ENCODE data around the gene CD3E. TPM values are rescaled to one million over a fixed set of nuclear protein-coding genes. Genes with fewer than 3 reads are reported as not detected.
A peak's percentile ranks its signal among the peaks of the same experiment; 100 is the strongest.

Gene CD3E
- total RNA-seq, 1 experiment from 2014 or later, result 0.51 TPM

DNA sequence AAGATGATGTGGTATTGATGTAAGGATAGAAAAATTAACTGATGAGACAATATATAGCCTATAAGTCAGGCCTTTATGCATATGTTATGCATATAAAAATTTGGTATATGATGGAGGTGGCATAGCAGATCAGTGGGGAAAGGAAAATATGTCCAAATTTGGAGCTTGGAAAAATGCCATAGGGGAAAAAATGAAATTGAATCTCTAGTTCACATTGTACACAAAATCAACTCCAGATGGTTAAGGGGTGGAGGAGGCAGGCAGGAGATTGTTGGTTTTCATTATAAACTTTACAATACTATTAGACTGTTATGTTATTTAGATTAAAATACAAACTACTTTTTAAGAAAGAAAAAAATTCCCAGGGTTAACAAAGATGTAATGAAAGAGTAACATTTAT lies 15.1 kb upstream of the CD3E start:
- POLR2A ChIA-PET, result interaction anchor here (0.6 kb wide), 1 partner anchor 102 kb away, joined by 3 read pairs; no protein-coding TSS in a partner anchor
- DNase-seq (ENCODE audit: low read depth, low spot score), result no peak
- intact Hi-C loops (cut with micrococcal nuclease; ENCODE audit: unreplicated experiment), result no loop called here
- ATAC-seq, result no peak
- no TSS peak for BruUV-seq (replicated peaks)
- TF ChIP-seq POLR2AphosphoS5 (IDR thresholded peaks at IDR 0.05; ENCODE audit: low read depth, low read length), result no peak
- TF ChIP-seq TCF7L2 (IDR thresholded peaks at IDR 0.05; ENCODE audit: low read depth, low read length), result no peak
- TF ChIP-seq, protein P1, sequence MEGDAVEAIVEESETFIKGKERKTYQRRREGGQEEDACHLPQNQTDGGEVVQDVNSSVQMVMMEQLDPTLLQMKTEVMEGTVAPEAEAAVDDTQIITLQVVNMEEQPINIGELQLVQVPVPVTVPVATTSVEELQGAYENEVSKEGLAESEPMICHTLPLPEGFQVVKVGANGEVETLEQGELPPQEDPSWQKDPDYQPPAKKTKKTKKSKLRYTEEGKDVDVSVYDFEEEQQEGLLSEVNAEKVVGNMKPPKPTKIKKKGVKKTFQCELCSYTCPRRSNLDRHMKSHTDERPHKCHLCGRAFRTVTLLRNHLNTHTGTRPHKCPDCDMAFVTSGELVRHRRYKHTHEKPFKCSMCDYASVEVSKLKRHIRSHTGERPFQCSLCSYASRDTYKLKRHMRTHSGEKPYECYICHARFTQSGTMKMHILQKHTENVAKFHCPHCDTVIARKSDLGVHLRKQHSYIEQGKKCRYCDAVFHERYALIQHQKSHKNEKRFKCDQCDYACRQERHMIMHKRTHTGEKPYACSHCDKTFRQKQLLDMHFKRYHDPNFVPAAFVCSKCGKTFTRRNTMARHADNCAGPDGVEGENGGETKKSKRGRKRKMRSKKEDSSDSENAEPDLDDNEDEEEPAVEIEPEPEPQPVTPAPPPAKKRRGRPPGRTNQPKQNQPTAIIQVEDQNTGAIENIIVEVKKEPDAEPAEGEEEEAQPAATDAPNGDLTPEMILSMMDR (IDR thresholded peaks at IDR 0.05), result no peak
- no peak for TF ChIP-seq SIN3A (IDR thresholded peaks at IDR 0.05; ENCODE audit: borderline replicate concordance, insufficient read depth, low read depth, low read length)
- TF ChIP-seq, protein P2, sequence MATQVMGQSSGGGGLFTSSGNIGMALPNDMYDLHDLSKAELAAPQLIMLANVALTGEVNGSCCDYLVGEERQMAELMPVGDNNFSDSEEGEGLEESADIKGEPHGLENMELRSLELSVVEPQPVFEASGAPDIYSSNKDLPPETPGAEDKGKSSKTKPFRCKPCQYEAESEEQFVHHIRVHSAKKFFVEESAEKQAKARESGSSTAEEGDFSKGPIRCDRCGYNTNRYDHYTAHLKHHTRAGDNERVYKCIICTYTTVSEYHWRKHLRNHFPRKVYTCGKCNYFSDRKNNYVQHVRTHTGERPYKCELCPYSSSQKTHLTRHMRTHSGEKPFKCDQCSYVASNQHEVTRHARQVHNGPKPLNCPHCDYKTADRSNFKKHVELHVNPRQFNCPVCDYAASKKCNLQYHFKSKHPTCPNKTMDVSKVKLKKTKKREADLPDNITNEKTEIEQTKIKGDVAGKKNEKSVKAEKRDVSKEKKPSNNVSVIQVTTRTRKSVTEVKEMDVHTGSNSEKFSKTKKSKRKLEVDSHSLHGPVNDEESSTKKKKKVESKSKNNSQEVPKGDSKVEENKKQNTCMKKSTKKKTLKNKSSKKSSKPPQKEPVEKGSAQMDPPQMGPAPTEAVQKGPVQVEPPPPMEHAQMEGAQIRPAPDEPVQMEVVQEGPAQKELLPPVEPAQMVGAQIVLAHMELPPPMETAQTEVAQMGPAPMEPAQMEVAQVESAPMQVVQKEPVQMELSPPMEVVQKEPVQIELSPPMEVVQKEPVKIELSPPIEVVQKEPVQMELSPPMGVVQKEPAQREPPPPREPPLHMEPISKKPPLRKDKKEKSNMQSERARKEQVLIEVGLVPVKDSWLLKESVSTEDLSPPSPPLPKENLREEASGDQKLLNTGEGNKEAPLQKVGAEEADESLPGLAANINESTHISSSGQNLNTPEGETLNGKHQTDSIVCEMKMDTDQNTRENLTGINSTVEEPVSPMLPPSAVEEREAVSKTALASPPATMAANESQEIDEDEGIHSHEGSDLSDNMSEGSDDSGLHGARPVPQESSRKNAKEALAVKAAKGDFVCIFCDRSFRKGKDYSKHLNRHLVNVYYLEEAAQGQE (IDR thresholded peaks at IDR 0.05; ENCODE audit: insufficient read depth in 1 of 2, low read depth in 2 of 2, low read length in 1 of 2), result no peak
- H3K9me3 ChIP-seq (ENCODE audit: control insufficient read depth, insufficient read depth, low read depth, low read length), result no peaks in the 10 kb centered on the region
- no peaks in the 10 kb centered on the region for H3K36me3 ChIP-seq (ENCODE audit: control insufficient read depth, insufficient read depth, low read length)
- no peak overlapping the region for H3K27ac ChIP-seq (ENCODE audit: low read length)
- CTCF ChIA-PET, result interaction anchor here (1.3 kb wide), 1 partner anchor 91 kb away, joined by 5 read pairs; no protein-coding TSS in a partner anchor
- H3K4me1 ChIP-seq (ENCODE audit: control insufficient read depth, insufficient read depth, low read length), result no peaks in the 10 kb centered on the region; the same call in 1 of the 2 replicates
- peaks cover 12% of the 10 kb centered on the region; the same call in 1 of the 2 replicates for H3K27me3 ChIP-seq (ENCODE audit: control insufficient read depth, insufficient read depth, low read length)
- no peak overlapping the region for H3K4me3 ChIP-seq (ENCODE audit: low read depth in 2 of 2, low read length in 2 of 2)
- in situ Hi-C loops (cut with HindIII; ENCODE audit: low pct_unique_long_range_greater_than_20kb, low sequenced_read_pairs), result no loop called here

DNA sequence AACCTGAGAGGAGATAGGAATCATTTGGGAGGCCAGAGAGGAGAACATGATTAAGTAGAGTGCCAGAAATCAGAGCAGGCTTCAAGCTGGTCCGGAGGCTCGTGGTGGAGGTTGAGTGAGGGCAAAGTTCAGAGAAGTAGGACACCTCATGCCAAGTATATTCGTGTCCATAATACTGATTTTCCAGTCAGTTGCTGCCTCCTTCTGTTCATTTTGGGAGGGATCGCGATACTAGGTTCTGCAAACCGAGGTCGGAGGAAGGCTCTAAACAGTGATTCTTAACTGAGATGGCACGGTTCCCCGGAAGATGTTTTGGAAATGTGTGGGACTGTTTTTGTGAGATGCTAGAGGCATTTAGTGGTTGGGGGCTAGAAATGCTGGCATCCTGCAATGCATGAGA lies 13.6 kb upstream of the CD3E start:
- ChIA-PET POLR2A (interaction anchor here (0.7 kb wide), 1 partner anchor 151 kb away, joined by 3 read pairs; no protein-coding TSS in a partner anchor), CTCF (interaction anchor here (0.9 to 1.0 kb wide), 2 partner anchors 60 to 146 kb away, joined by 5 to 6 read pairs; no protein-coding TSS in a partner anchor)
- DNase-seq (ENCODE audit: low read depth, low spot score) (no peak), ATAC-seq (peak; percentile 83)
- TF ChIP-seq, protein P1 (IDR thresholded peaks at IDR 0.05), result peak; percentile 72
- TF ChIP-seq SIN3A (IDR thresholded peaks at IDR 0.05; ENCODE audit: borderline replicate concordance, insufficient read depth, low read depth, low read length), result no peak
- in situ Hi-C loops (cut with HindIII; ENCODE audit: low pct_unique_long_range_greater_than_20kb, low sequenced_read_pairs), result no loop called here
- intact Hi-C loops (cut with micrococcal nuclease; ENCODE audit: unreplicated experiment), result loop anchor here (2.0 to 5.0 kb wide), 2 partner anchors 92 to 139 kb away; partner anchors contain the start of gene SCN4B
- Histone ChIP-seq H3K36me3 (ENCODE audit: control insufficient read depth, insufficient read depth, low read length) (no peaks in the 10 kb centered on the region), H3K27ac (ENCODE audit: low read length) (no peak overlapping the region), H3K9me3 (ENCODE audit: control insufficient read depth, insufficient read depth, low read depth, low read length) (no peaks in the 10 kb centered on the region), H3K4me1 (ENCODE audit: control insufficient read depth, insufficient read depth, low read length) (no peaks in the 10 kb centered on the region; the same call in 1 of the 2 replicates), H3K27me3 (ENCODE audit: control insufficient read depth, insufficient read depth, low read length) (peaks cover 14% of the 10 kb centered on the region), H3K4me3 (ENCODE audit: low read depth in 2 of 2, low read length in 2 of 2) (no peak overlapping the region)
- BruUV-seq (replicated peaks), result no TSS peak

All from Panc1 (cell line).